HG03025 (cell line): ENCODE results near the gene ZFP62.
A peak's percentile ranks its signal among the peaks of the same experiment; 100 is the strongest.
"Not testable (repeated sequence)": the region's sequence is repeated elsewhere in the genome, so short reads cannot be mapped to it uniquely, and the experiment has no call there.

Experiments used
- ATAC-seq: cut with Tn5 transposase; IDR thresholded peaks from one replicate; pipeline ENCODE4 v1.9.1; 2021; ENCODE audit warnings: mild to moderate bottlenecking, moderate library complexity; ENCODE audit not compliant: unreplicated experiment, low FRiP score

ZFP62 gene

DNA sequence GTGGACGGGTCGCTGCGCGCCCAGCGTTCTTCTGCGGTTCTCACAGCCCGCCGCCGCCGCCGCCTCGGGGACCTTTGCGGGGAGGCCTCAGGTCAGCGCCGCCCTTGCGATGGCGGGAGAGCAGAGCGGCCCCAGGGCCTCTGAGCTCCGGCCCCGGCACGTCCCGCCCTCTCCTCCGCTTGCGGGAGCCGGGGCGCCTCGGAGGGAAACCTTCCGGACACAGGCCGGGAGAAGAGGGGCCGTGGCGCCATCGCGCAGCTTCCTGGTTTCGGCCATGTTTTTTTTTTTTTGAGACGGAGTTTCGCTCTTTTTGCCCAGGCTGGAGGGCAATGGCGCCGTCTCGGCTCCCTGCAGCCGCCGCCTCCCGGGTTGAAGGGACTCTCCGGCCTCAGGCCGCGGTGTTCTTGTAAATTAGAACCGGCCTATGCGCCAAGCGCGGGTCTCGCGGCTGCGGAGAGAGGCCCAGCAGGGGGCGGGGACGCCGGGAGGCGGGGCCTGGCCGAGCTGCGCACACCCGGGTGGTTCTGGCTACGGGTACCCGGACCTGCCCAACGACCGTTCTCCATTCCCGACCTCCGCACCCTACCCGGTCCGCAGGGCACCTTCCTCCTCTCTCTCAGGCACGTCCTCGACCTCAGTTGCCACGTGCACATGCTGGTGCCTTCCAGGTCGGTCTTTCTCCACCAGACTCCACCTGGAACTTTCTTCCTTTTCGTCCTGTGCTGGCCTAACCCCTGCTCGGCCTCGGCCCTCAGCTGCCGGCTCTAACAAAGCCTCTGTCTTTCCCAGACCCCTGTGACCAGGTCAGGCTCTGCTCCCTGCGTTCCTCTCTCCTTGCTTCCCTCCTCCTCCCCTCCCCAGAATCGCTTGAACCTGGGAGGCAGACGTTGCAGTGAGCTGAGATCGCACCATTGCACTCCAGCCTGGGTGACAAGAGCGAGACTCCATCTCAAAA, 29.7 kb downstream of the ZFP62 start:
- ATAC-seq: peak; percentile 57

GRCh38 chr5:180830253-180831138, 30.6 kb downstream of the ZFP62 start:
- peak; percentile 51 for ATAC-seq

GRCh38 chr5:180829726-180830125, 31.4 kb downstream of the ZFP62 start:
- no peak for ATAC-seq

DNA sequence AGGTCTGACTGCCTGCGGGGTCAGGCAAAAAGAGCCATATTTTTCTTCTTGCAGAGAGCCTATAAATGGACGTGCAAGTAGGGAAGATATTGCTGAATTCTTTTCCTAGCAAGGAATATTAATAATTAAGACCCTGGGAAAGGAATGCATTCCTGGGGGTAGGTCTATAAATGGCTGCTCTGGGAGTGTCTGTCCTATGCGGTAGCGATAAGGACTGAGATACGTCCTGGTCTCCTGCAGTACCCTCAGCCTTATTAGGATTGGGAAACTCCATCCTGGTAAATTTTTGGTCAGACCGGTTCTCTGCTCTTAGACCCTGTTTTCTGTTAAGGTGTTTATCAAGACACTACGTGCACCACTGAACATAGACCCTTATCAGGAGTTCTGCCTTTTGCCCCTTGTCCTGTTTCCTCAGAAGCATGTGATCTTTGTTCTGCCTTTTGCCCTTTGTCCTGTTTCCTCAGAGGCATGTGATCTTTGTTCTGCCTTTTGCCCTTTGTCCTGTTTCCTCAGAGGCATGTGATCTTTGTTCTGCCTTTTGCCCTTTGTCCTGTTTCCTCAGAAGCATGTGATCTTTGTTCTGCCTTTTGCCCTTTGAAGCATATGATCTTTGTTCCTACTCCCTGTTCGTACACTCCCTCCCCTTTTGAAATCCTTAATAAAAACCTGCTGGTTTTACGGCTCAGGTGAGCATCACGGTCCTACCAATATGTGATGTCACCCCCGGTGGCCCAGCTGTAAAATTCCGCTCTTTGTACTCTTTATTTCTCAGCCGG, 32.1 kb downstream of the ZFP62 start:
- not testable (repeated sequence) for ATAC-seq

GRCh38 chr5:180827374-180827773, 33.7 kb downstream of the ZFP62 start:
- ATAC-seq: not testable (repeated sequence)

GRCh38 chr5:180825768-180826525, 35.1 kb downstream of the ZFP62 start:
- no peak for ATAC-seq

DNA sequence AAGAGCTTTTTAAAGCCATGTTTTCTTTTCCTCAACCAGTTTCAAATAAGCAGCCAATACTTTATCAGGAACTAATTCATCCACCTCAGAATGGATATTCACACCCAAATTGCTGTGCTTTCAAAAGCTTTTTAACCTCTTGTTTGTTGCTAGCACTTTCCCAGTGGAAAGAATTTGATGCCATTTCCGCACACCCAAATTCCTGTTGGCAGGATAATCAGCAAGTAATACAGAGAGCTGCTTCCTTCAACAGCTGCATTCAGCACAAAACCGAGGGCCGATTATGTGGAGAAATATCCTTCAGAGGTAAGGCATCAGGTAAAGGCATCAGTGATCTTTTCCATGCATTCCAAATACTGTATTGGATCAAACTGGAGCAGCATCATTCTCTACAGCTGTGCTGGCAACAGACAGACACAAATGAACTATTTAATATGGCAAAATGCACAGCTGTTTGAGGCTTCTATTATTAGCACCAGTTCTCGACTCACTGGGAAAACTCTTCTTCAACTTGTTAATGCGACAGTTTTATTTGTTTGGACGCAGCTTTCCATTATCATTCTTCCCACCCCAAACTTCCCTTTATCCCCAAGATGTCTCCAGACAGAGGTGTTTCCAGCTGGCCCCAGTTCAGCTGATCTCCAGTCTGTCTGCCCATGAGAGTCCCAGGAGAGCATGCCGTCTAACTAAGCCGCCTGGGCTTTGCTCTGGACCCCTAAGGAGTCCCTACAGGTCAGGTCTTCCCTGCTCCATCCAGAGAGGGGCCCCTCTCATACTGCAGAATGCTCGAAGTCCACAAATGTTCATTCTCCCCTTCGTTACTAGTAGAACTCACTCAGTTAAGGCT, 36.2 kb downstream of the ZFP62 start:
- ATAC-seq: no peak

DNA sequence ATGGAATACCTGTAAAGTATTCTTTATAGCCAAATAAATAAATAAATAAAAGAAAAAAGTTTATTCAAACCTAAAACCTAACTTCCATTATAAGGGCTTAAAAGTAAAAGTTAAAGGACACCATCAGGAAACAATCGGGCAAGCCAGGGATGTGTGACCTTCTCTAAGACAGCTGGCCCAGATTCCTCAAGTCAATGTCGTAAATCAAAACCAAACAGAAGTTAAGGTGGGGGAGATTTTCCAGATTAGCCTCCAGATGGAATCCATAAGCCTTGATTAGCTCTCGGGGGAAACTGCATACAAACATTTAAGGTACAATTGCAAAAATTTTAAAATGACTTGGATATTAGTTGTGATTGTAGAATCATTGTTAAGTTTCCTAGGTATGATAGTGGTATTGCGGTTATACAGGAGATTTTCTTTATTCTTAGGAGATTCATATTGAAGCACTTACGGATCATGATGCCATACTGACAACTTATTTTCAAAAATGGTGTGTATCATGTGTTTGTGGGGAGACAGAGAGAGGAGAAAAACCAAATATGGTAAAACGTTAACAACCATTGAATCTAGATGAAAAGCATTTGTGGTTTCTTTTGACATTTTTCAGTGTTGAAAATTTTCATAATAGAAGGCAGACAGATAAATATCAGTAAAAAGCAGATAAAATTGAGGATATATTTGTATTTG, 37.0 kb downstream of the ZFP62 start:
- no peak for ATAC-seq

- ATAC-seq: no peak
These were observed 37.7 kb downstream of the ZFP62 start for GRCh38 chr5:180823346-180823745.

DNA sequence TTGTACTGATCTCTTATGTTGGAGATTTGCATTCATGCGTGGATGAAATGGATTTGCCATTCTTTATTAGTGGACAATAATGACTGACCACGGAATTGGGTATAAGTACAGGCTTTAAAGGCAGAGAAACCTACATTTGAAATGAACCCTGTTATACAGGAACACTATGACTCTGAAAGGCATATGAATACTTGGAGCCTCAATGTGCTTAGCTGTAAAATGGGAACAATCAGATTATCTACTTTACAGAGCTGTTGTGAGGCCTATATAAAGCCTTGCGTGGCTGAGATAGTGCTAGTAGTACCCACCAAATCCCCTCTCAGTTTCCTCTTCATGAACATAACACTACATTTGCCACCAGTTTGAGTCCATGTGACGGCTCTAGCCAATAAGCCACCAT, 39.5 kb downstream of the ZFP62 start:
- no peak for ATAC-seq

DNA sequence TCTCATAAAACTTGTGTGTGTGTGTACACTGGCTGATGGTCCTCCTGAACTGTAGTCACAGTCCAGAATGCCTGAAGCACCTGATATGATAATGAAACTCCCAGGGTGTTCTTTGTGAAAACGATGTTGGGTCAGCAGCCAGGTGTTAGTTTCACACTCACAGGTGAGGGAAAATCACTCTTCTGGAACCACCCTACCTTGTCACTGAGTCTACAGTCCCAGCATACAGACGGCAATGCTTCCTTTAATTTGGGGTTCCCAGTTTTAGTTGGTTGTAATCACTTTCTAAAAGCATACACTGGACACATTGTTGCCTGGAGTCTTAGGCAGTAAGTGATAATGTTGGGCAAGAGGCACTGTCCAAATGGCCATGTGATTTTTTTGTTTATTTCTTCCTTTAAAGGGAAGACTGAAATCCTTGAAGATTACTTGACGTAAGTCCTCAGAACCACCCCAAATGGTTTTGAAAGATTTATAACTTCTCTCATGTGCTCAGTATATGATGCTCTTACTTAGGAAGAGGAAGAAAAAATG, 40.2 kb downstream of the ZFP62 start:
- peak; percentile 83 for ATAC-seq

- no peak for ATAC-seq
These were observed 42.3 kb downstream of the ZFP62 start for GRCh38 chr5:180818677-180819341.

DNA sequence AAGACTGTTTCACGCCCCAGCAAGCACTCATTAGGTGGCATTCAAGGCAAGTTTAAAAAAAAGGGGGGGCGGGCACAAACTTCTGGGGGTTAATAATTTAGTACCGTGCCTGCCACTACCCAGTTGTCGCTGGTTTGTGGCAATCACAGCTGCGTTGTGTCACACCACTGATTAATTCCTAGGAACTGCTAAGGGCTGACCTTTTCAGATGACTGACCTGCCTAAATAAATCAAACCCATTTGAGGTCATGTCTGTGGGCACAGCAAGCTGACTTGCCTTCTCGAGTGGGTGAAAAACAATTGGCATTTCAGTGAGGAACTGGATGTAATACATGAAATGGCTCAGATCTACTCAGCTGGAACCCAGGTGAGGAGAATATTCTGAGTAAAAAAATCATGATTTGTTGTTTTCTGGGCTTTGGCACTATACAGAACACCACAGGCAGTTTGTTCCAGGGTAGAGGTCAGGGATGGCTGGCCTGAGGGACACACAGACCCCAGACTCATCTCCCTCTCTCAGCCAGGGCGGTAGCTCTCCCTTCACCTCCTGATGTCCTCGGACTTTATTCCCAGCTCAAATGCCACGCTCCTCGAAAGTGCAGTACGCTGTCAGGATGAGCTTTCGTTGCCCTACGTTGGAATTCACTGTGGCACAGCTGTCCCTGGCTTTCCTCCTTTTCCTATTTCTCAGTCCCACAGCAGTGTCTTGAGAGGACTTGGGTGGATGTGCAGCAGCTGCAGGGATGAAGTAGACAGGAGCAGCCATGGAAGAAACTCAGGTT, 43.0 kb downstream of the ZFP62 start:
- ATAC-seq: no peak

GRCh38 chr5:180816608-180817534, 44.2 kb downstream of the ZFP62 start:
- ATAC-seq: no peak

- ATAC-seq: no peak
These were observed 45.7 kb downstream of the ZFP62 start for GRCh38 chr5:180815293-180815917.
